Mesenchymal stem cell (in vitro differentiated cells and primary cell): ENCODE data around the gene SKAP2.

Source experiments
- DNase-seq: peaks from one replicate; pipeline ENCODE4 v3.0.0-alpha.2; 2013
- H2AFZ ChIP-seq: one replicate; pipeline ENCODE4 v1.6.1; 2013; ENCODE audit warnings: low read depth, mild to moderate bottlenecking, control low read depth, inconsistent platforms, low read length, moderate library complexity
- H2AK5ac ChIP-seq: 2 replicates; pipeline ENCODE4 v1.6.1; 2013; ENCODE audit warnings: low read length, moderate library complexity, mild to moderate bottlenecking, inconsistent platforms; ENCODE audit not compliant: severe bottlenecking
- H2BK120ac ChIP-seq: one replicate; pipeline ENCODE4 v1.6.1; 2013; ENCODE audit warnings: low read depth, mild to moderate bottlenecking, inconsistent platforms, low read length, moderate library complexity
- H2BK12ac ChIP-seq, 2 experiments: one replicate each; pipeline ENCODE4 v1.6.1; 2013; ENCODE audit warnings: inconsistent platforms in 2 of 2, low read length in 2 of 2, mild to moderate bottlenecking in 2 of 2, moderate library complexity in 2 of 2, control low read depth in 1 of 2
- H2BK15ac ChIP-seq: one replicate; pipeline ENCODE4 v1.6.1; 2013; ENCODE audit warnings: mild to moderate bottlenecking, low read depth, inconsistent platforms; ENCODE audit not compliant: poor library complexity, severe bottlenecking
- H2BK5ac ChIP-seq: 2 replicates; pipeline ENCODE4 v1.6.1; 2013; ENCODE audit warnings: low read depth, mild to moderate bottlenecking, low read length, control low read depth, inconsistent platforms; ENCODE audit not compliant: poor library complexity, severe bottlenecking
- H3K14ac ChIP-seq, 2 experiments: one replicate each; pipeline ENCODE4 v1.6.1; 2013; ENCODE audit warnings: inconsistent platforms in 2 of 2, low read length in 2 of 2, control low read depth in 1 of 2, mild to moderate bottlenecking in 1 of 2, moderate library complexity in 1 of 2
- H3K18ac ChIP-seq, 2 experiments: one replicate each; pipeline ENCODE4 v1.6.1; 2013; ENCODE audit warnings: inconsistent platforms in 2 of 2, low read length in 2 of 2, control low read depth in 1 of 2, low read depth in 1 of 2, mild to moderate bottlenecking in 1 of 2
- H3K23ac ChIP-seq, 2 experiments: one replicate each; pipeline ENCODE4 v1.6.1; 2013; ENCODE audit warnings: inconsistent platforms in 2 of 2, low read length in 2 of 2, mild to moderate bottlenecking in 2 of 2, moderate library complexity in 2 of 2, control low read depth in 1 of 2
- H3K27ac ChIP-seq: 2 replicates; pipeline ENCODE4 v1.5.1; 2013; ENCODE audit warnings: mild to moderate bottlenecking, moderate library complexity, low read length, control low read depth, inconsistent platforms; ENCODE audit not compliant: poor library complexity, severe bottlenecking
- H3K27me3 ChIP-seq, 2 experiments: 2 replicates each; pipeline versions ENCODE4 v1.6.1 to v1.7.0; 2013; ENCODE audit warnings: low read length in 2 of 2, mild to moderate bottlenecking in 2 of 2, moderate library complexity in 2 of 2, control low read depth in 1 of 2, inconsistent platforms in 1 of 2; ENCODE audit not compliant: control insufficient read depth in 1 of 2, insufficient read depth in 1 of 2
- H3K36me3 ChIP-seq, 2 experiments: 2 replicates each; pipeline versions ENCODE4 v1.6.1 to v1.7.0; 2013; ENCODE audit warnings: low read length in 2 of 2, control low read depth in 1 of 2, inconsistent platforms in 1 of 2, low read depth in 1 of 2, mild to moderate bottlenecking in 1 of 2; ENCODE audit not compliant: insufficient read depth in 2 of 2, control insufficient read depth in 1 of 2
- H3K4ac ChIP-seq, 2 experiments: one replicate each; pipeline ENCODE4 v1.6.1; 2013; ENCODE audit warnings: inconsistent platforms in 2 of 2, low read length in 2 of 2, mild to moderate bottlenecking in 2 of 2, moderate library complexity in 2 of 2, control low read depth in 1 of 2, low read depth in 1 of 2
- H3K4me1 ChIP-seq: 2 replicates; pipeline ENCODE4 v1.6.1; 2013; ENCODE audit warnings: low read depth, low read length, control low read depth; ENCODE audit not compliant: control insufficient read depth, insufficient read depth
- H3K4me2 ChIP-seq: 2 replicates; pipeline ENCODE4 v1.6.1; 2013; ENCODE audit warnings: low read length, mild to moderate bottlenecking, inconsistent platforms; ENCODE audit not compliant: poor library complexity, severe bottlenecking
- H3K4me3 ChIP-seq, 2 experiments: 2 replicates each; pipeline versions ENCODE4 v1.5.1 to v1.7.0; 2013; ENCODE audit warnings: low read length in 2 of 2, mild to moderate bottlenecking in 2 of 2, control low read depth in 1 of 2, low read depth in 1 of 2; ENCODE audit not compliant: insufficient read depth in 1 of 2
- H3K79me1 ChIP-seq: replicated peaks from 2 replicates; pipeline ENCODE4 v1.6.1; 2013; ENCODE audit warnings: mild to moderate bottlenecking, control low read depth, low read length, inconsistent platforms; ENCODE audit not compliant: poor library complexity, severe bottlenecking
- H3K9ac ChIP-seq: 2 replicates; pipeline ENCODE4 v1.7.0; 2013; ENCODE audit warnings: mild to moderate bottlenecking, low read length, moderate library complexity
- H3K9me3 ChIP-seq: 2 replicates; pipeline ENCODE4 v1.7.0; 2013; ENCODE audit warnings: mild to moderate bottlenecking, low read length; ENCODE audit not compliant: control insufficient read depth
- H4K8ac ChIP-seq: one replicate; pipeline ENCODE4 v1.6.1; 2013; ENCODE audit warnings: inconsistent platforms, mild to moderate bottlenecking, low read length, moderate library complexity
- H4K91ac ChIP-seq: one replicate; pipeline ENCODE4 v1.6.1; 2013; ENCODE audit warnings: mild to moderate bottlenecking, low read length, inconsistent platforms
- WGBS: methylation state at CpG from one replicate; pipeline ENCODE4 v1.1.7; 2013; ENCODE audit warnings: mixed read lengths; 5-methylcytosine and 5-hydroxymethylcytosine counted together

The SKAP2 gene

GRCh38 chr7:26704786-26705185, 159.6 kb downstream of the SKAP2 start:
- DNase-seq: no peak
- no peak overlapping the region for H3K27ac ChIP-seq
- no peaks in the 10 kb centered on the region for H3K4me1 ChIP-seq
- no peak overlapping the region for H2AK5ac ChIP-seq
- H3K4me2 ChIP-seq: no peak overlapping the region
- H2BK12ac ChIP-seq: no peak overlapping the region
- H2BK15ac ChIP-seq: no peak overlapping the region
- no peak overlapping the region for H2BK120ac ChIP-seq
- no peak overlapping the region for H4K91ac ChIP-seq
- peak overlapping the region in 1 of 2 experiments; percentile 15 for H3K4me3 ChIP-seq
- no peak overlapping the region for H3K4ac ChIP-seq
- no peak overlapping the region for H2BK5ac ChIP-seq
- no peaks in the 10 kb centered on the region for H3K9me3 ChIP-seq
- H3K79me1 ChIP-seq: peaks cover 2% of the 10 kb centered on the region
- 92% methylated on average over 1 of the region's 2 CpGs for WGBS
- peak overlapping the region; percentile 40 for H3K9ac ChIP-seq
- H3K23ac ChIP-seq: no peak overlapping the region
- H3K14ac ChIP-seq: no peak overlapping the region
- H3K27me3 ChIP-seq: no peaks in the 10 kb centered on the region
- no peaks in the 10 kb centered on the region for H3K36me3 ChIP-seq
- peak overlapping the region in 1 of 2 experiments; percentile 24 for H3K18ac ChIP-seq
- H4K8ac ChIP-seq: no peak overlapping the region
- no peak overlapping the region for H2AFZ ChIP-seq

GRCh38 chr7:26704036-26704435, 160.4 kb downstream of the SKAP2 start:
- Histone ChIP-seq H3K9me3 (no peaks in the 10 kb centered on the region), H3K4me3 (no peak overlapping the region), H3K27me3 (no peaks in the 10 kb centered on the region), H3K23ac (no peak overlapping the region), H3K79me1 (peaks cover 2% of the 10 kb centered on the region), H4K8ac (no peak overlapping the region), H2BK120ac (no peak overlapping the region), H2BK12ac (no peak overlapping the region), H2BK5ac (no peak overlapping the region), H2AK5ac (no peak overlapping the region), H3K9ac (no peak overlapping the region), H4K91ac (no peak overlapping the region), H2BK15ac (no peak overlapping the region), H2AFZ (no peak overlapping the region), H3K4me2 (no peak overlapping the region), H3K14ac (no peak overlapping the region), H3K4me1 (no peaks in the 10 kb centered on the region), H3K27ac (no peak overlapping the region), H3K36me3 (no peaks in the 10 kb centered on the region), H3K18ac (no peak overlapping the region), H3K4ac (no peak overlapping the region)
- DNase-seq: no peak
- WGBS: 60% methylated on average over 1 of the region's 1 CpG

GRCh38 chr7:26700893-26701292, 163.5 kb downstream of the SKAP2 start:
- Histone ChIP-seq H2BK15ac (no peak overlapping the region), H3K27ac (no peak overlapping the region), H2BK120ac (no peak overlapping the region), H4K91ac (no peak overlapping the region), H2AFZ (no peak overlapping the region), H4K8ac (no peak overlapping the region), H3K14ac (no peak overlapping the region), H3K4me1 (no peaks in the 10 kb centered on the region), H3K36me3 (no peaks in the 10 kb centered on the region), H3K4ac (no peak overlapping the region), H3K4me2 (no peak overlapping the region), H3K27me3 (no peaks in the 10 kb centered on the region), H3K9me3 (no peaks in the 10 kb centered on the region), H3K18ac (no peak overlapping the region), H3K4me3 (no peak overlapping the region), H3K9ac (no peak overlapping the region), H3K79me1 (no peaks in the 10 kb centered on the region), H2BK5ac (no peak overlapping the region), H2AK5ac (no peak overlapping the region), H3K23ac (no peak overlapping the region), H2BK12ac (no peak overlapping the region)
- DNase-seq: no peak

- no peaks in the 10 kb centered on the region for H3K36me3 ChIP-seq
- no peak overlapping the region for H3K18ac ChIP-seq
- no peak overlapping the region for H3K14ac ChIP-seq
- H3K9me3 ChIP-seq: no peaks in the 10 kb centered on the region
- no peak overlapping the region for H3K4me2 ChIP-seq
- no peak overlapping the region for H4K91ac ChIP-seq
- H4K8ac ChIP-seq: no peak overlapping the region
- no peaks in the 10 kb centered on the region for H3K27me3 ChIP-seq
- no peak overlapping the region for H3K23ac ChIP-seq
- no peaks in the 10 kb centered on the region for H3K4me1 ChIP-seq
- H2BK12ac ChIP-seq: no peak overlapping the region
- H2AK5ac ChIP-seq: no peak overlapping the region
- H3K4ac ChIP-seq: no peak overlapping the region
- H3K9ac ChIP-seq: no peak overlapping the region
- H3K79me1 ChIP-seq: no peaks in the 10 kb centered on the region
- no peak overlapping the region for H2BK5ac ChIP-seq
- no peak overlapping the region for H3K4me3 ChIP-seq
- no peak overlapping the region for H2BK120ac ChIP-seq
- H3K27ac ChIP-seq: no peak overlapping the region
- H2AFZ ChIP-seq: no peak overlapping the region
- whole genome bisulfite sequencing: 90% methylated on average over 5 of the region's 5 CpGs
- no peak overlapping the region for H2BK15ac ChIP-seq
- no peak for DNase-seq
Observed at GRCh38 chr7:26700386-26700785, 164.0 kb downstream of the SKAP2 start.
